HPDE6-E6E7 (cell line): Measurements from ENCODE around the gene SPATA7.

Experiments used
- DNase-seq: peaks from one replicate; pipeline ENCODE4 v3.0.0; 2011; ENCODE audit warnings: missing footprints; ENCODE audit errors: extremely low spot score

The SPATA7 gene

DNA sequence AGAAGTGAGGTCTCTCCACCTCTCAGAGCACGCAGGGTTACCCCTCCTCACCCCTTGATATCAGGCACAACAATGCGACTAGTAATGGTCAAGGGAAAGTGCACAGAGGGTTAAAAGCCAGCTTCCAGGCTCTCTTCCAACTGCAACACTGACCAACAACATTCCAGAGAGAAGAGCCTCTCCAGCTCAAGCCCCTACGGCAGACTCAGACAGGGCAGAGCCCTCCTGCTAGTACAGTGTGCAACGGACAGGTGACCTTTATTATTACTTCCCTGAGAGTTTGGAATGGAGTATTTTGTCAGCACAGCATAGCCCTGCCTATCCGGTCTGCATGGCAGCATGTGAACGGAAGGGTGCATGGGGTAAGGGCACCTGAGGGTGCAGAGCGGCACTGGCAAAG is 96.3 kb downstream of the SPATA7 start:
- DNase-seq = no peak

DNA sequence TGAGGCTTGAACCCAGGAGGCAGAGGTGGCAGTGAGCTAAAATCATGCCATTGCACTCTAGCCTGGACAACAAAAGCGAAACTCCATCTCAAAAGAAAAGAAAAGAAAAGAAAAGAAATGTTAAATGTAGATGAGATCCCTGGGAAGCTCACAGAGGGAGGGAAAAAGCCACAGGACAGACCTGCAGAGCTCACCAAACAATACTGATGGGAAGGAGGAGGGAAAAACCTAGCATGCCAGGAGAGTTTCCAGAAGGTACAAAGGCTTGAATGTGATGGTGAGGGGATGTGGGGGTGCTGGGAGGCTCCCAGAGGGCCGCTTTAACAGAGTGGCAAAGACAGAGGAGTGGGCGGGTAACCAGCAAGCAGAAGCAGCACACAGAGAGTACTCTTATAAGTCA is 97.1 kb downstream of the SPATA7 start:
- DNase-seq = no peak
